HL-60 (cell line): ENCODE measurements around the gene MRPL30.
"Not testable (repeated sequence)": the region's sequence is repeated elsewhere in the genome, so short reads cannot be mapped to it uniquely, and the experiment has no call there.

ENCODE experiments used
- CTCF ChIP-seq: IDR thresholded peaks from one replicate; pipeline ENCODE4 v1.5.1; 2011; ENCODE audit warnings: low read length, control low read depth, inconsistent platforms; ENCODE audit not compliant: insufficient read depth
- GABPA ChIP-seq: IDR thresholded peaks from 2 replicates; pipeline ENCODE4 v1.6.1; 2012; ENCODE audit warnings: low read depth
- POLR2AphosphoS5 ChIP-seq: IDR thresholded peaks from 2 replicates; pipeline ENCODE4 v1.6.1; 2012; ENCODE audit warnings: low read depth
- REST ChIP-seq: IDR thresholded peaks from 2 replicates; pipeline ENCODE4 v1.6.1; 2012; ENCODE audit warnings: low read depth; ENCODE audit not compliant: insufficient replicate concordance
- SPI1 ChIP-seq: IDR thresholded peaks from 2 replicates; pipeline ENCODE4 v1.6.1; 2012; ENCODE audit warnings: low read depth, mild to moderate bottlenecking, borderline replicate concordance

- not testable (repeated sequence) for TF ChIP-seq CTCF, REST, POLR2AphosphoS5, SPI1, GABPA
These were observed 52.2 kb downstream of the MRPL30 start for GRCh38 chr2:99233177-99233576.
